ENCODE data around the gene NIPAL3. TPM values are rescaled to one million over a fixed set of nuclear protein-coding genes. Genes with fewer than 3 reads are reported as not detected.
"Not testable (repeated sequence)": the region's sequence is repeated elsewhere in the genome, so short reads cannot be mapped to it uniquely, and the experiment has no call there.

The NIPAL3 gene
- total RNA-seq, 2 donors from 2014 or later = 54.1 to 68.7 TPM

DNA sequence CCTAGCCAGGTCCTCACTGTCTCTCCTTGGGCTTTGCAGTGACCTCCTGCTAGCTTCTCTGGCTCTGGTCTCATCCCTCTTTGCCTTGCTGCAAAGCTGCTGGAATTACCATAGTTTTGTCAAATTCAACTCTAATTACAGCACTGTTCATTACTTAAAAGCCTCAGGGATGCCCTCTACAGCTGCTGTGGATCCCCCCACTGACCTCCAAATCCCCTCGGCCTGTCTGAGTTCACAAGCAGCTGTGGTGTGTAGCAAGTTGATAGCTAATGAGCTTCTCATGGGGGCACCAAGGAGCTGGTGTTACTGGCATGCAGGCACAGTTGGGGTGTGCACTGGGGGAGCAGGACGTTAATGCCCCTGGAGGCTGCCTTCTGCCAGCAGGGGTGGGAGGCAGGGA is 24.8 kb downstream of the NIPAL3 start:
- peaks cover 15% of the 10 kb centered on the region for H3K4me1 Mint-ChIP-seq (ENCODE audit: low read depth)
- H3K9me3 Mint-ChIP-seq = no peaks in the 10 kb centered on the region
- no peaks in the 10 kb centered on the region for H3K27me3 Mint-ChIP-seq (ENCODE audit: low read depth)
- H3K27ac Mint-ChIP-seq = no peak overlapping the region
- ATAC-seq (replicated peaks in 1 of 2) (no peak), DNase-seq (no peak)
- H3K36me3 Mint-ChIP-seq (ENCODE audit: insufficient read depth in 2 of 2) = peaks cover 1 to 14% of the 10 kb centered on the region in 2 donors
- H3K4me3 Mint-ChIP-seq = no peak overlapping the region

DNA sequence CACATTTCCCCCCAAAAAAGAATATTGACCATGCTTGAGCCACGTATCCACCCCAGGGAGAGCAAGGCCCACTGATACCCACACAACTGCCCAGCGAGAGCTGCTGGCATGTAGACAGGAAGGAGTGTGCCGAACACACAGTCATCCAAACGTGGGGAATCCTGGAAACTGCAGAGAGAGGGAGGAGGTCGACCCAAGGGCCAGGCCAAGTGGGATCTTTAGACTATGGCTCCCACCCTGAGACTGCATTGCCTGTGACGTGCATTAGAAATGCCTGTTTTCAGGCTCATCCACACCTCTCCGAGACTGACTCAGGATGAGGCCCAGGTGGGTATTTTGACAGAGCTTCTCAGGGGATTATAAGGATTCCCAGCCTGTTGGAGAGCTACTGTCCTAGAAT is 25.9 kb downstream of the NIPAL3 start:
- DNase-seq (no peak), ATAC-seq (replicated peaks in 1 of 2) (no peak)
- H3K4me3 Mint-ChIP-seq = no peak overlapping the region
- no peaks in the 10 kb centered on the region for H3K9me3 Mint-ChIP-seq
- H3K27me3 Mint-ChIP-seq (ENCODE audit: low read depth) = no peaks in the 10 kb centered on the region
- H3K27ac Mint-ChIP-seq = no peak overlapping the region
- peaks cover 7 to 17% of the 10 kb centered on the region in 2 donors for H3K36me3 Mint-ChIP-seq (ENCODE audit: insufficient read depth in 2 of 2)
- H3K4me1 Mint-ChIP-seq (ENCODE audit: low read depth) = peaks cover 11% of the 10 kb centered on the region

DNA sequence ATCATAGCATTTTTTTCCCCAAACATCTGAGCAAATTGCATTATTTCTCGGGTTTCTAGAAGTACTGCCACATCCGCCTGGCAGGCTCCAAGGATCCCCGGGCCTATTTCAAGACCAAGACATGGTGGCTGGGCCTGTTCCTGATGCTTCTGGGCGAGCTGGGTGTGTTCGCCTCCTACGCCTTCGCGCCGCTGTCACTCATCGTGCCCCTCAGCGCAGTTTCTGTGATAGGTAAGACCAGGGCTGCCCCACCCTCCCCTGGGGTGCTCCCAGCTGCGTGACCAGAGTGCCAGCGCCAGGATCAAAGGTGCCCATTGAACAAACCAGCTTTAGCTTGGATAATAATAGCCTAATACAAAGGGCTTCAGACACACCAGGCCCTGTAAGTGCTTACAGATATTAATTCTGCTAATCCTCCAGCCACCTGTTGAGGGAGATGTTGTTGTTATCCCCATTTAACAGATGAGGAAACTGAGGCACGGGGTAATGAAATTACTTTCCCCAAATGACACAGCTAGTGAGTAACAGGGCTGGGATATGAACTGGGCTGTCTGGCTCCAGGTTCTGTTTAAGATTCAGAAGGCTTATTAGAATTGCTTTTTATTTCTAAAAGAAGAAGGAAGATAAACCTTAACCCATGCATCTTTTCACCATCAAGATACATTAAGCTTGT is 26.5 kb downstream of the NIPAL3 start:
- Mint-ChIP-seq H3K4me1 (ENCODE audit: low read depth) (peaks cover 11% of the 10 kb centered on the region), H3K36me3 (ENCODE audit: insufficient read depth in 2 of 2) (peaks cover 11 to 23% of the 10 kb centered on the region in 2 donors), H3K9me3 (no peaks in the 10 kb centered on the region), H3K27me3 (ENCODE audit: low read depth) (no peaks in the 10 kb centered on the region), H3K27ac (no peak overlapping the region), H3K4me3 (no peak overlapping the region)
- no peak for DNase-seq
- ATAC-seq (replicated peaks in 1 of 2) = no peak

DNA sequence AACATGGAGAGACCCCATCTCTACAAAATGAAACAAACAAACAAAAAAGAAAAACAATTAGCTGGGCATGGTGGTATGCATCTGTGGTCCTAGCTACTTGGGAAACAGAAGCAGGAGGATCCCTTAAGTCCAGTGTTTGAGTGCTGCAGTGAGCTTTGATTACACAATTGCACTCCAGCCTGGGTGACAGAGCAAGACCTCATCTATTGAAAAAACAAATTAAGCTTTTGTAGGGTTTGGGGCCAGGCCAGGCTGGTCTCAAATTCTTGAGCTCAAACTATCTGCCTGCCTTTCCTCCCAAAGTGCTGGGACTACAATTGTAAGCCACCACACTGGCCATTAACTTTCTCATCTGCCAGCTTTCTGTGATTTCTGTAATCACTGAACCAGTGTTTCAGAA is 27.2 kb downstream of the NIPAL3 start:
- ATAC-seq (replicated peaks in 1 of 2) (no peak), DNase-seq (no peak)
- H3K4me1 Mint-ChIP-seq (ENCODE audit: low read depth) = peaks cover 11% of the 10 kb centered on the region
- no peak overlapping the region for H3K27ac Mint-ChIP-seq
- peaks cover 11 to 26% of the 10 kb centered on the region in 2 donors for H3K36me3 Mint-ChIP-seq (ENCODE audit: insufficient read depth in 2 of 2)
- no peaks in the 10 kb centered on the region for H3K27me3 Mint-ChIP-seq (ENCODE audit: low read depth)
- H3K9me3 Mint-ChIP-seq = no peaks in the 10 kb centered on the region
- H3K4me3 Mint-ChIP-seq = no peak overlapping the region

DNA sequence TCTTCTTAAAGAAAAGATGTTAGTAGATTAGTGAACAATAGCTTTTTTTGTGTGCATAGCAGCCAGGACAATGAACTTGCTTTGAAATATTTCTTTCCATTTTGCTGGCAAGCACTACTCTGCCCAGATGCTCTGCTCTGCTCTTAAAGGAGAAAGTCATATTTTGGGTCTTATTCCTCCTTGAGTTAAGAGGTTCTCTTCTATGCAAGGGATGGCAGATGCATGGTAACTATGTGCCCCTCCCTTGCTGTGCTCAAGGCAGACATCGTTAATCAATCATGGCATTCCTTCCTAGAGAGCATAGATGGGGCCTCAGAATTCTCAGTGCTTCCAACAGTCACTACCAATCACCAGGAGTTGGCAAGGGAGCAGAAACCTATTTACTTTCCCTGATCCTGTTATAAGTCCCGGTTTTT is 27.6 kb downstream of the NIPAL3 start:
- H3K9me3 Mint-ChIP-seq = no peaks in the 10 kb centered on the region
- no peaks in the 10 kb centered on the region for H3K27me3 Mint-ChIP-seq (ENCODE audit: low read depth)
- H3K4me3 Mint-ChIP-seq = no peak overlapping the region
- H3K36me3 Mint-ChIP-seq (ENCODE audit: insufficient read depth in 2 of 2) = peaks cover 11 to 28% of the 10 kb centered on the region in 2 donors
- no peak for DNase-seq
- ATAC-seq (replicated peaks in 1 of 2) = no peak
- peaks cover 10% of the 10 kb centered on the region for H3K4me1 Mint-ChIP-seq (ENCODE audit: low read depth)
- no peak overlapping the region for H3K27ac Mint-ChIP-seq

DNA sequence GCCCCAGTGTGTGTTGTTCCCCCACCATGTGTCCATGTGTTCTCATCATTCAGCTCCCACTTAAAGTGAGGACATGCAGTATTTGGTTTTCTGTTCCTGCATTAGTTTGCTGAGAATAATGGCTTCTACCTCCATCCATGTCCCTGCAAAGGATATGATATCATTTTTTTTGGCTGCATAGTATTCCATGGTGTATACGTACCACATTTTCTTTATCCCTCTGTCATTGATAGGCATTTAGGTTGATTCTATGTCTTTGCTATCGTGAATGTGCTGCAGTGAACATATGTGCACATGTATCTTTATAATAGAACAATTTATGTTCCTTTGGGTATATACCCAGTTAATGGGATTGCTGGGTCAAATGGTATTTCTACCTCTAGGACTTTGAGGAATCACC is 30.8 kb downstream of the NIPAL3 start:
- not testable (repeated sequence) for H3K4me1 Mint-ChIP-seq (ENCODE audit: low read depth); H3K27ac Mint-ChIP-seq; DNase-seq; H3K9me3 Mint-ChIP-seq; H3K4me3 Mint-ChIP-seq; ATAC-seq (replicated peaks in 1 of 2); H3K27me3 Mint-ChIP-seq (ENCODE audit: low read depth)
- H3K36me3 Mint-ChIP-seq (ENCODE audit: insufficient read depth in 2 of 2) = peaks cover 11 to 39% of the 10 kb centered on the region in 2 donors

DNA sequence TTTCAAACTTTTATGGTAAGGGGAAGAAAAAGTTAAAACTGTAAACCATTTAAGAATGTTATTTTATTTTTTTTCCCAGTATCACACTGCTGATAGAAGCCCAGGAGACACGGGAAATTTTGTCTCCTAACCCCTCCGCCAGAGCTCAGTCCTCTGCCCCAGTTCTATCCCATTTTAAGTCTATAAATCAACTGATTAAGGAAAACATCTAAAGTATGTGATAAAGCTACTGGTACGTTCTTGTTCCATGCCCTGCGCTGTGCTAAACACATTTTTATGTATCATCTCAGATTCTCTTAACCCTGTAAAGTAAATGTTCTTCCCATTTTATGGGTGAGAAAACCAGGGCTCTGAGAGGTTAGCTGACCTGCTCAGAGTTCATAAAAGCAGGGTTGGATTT is 34.7 kb downstream of the NIPAL3 start:
- Mint-ChIP-seq H3K4me1 (ENCODE audit: low read depth) (peaks cover 12% of the 10 kb centered on the region), H3K27ac (no peak overlapping the region), H3K4me3 (no peak overlapping the region), H3K9me3 (no peaks in the 10 kb centered on the region), H3K36me3 (ENCODE audit: insufficient read depth in 2 of 2) (peaks cover 10 to 39% of the 10 kb centered on the region in 2 donors), H3K27me3 (ENCODE audit: low read depth) (no peaks in the 10 kb centered on the region)
- ATAC-seq (replicated peaks in 1 of 2) (no peak), DNase-seq (no peak)

DNA sequence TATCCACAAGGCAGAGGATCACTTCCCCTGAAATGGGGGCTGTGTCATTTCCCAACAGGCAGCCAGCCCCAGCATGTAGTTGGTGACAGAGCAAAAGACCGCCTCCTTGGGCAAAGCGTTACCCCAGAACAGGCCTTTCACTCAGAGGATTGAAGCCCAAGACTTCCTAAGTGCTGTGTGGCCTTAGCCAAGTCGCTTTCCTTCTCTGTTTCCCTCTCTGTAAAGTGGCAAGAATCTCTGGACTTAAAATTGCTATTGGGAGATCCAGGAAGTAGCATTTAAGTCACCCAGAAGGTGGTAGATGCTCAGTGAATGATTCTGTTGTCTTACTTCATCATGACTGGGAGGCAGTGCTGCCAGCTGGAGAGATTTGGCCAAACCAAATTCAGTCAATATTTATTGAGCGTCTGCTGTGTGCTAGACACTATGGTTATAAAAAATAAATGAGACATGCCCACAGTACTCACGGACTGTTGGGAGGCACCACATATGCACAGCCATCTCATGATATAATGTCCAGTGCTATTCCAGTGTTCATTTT is 35.3 kb downstream of the NIPAL3 start:
- H3K36me3 Mint-ChIP-seq (ENCODE audit: insufficient read depth in 2 of 2) = peaks cover 8 to 36% of the 10 kb centered on the region in 2 donors
- no peaks in the 10 kb centered on the region for H3K27me3 Mint-ChIP-seq (ENCODE audit: low read depth)
- no peak overlapping the region for H3K4me3 Mint-ChIP-seq
- H3K27ac Mint-ChIP-seq = no peak overlapping the region
- H3K9me3 Mint-ChIP-seq = no peaks in the 10 kb centered on the region
- no peak for ATAC-seq (replicated peaks in 1 of 2)
- H3K4me1 Mint-ChIP-seq (ENCODE audit: low read depth) = peaks cover 12% of the 10 kb centered on the region
- no peak for DNase-seq

DNA sequence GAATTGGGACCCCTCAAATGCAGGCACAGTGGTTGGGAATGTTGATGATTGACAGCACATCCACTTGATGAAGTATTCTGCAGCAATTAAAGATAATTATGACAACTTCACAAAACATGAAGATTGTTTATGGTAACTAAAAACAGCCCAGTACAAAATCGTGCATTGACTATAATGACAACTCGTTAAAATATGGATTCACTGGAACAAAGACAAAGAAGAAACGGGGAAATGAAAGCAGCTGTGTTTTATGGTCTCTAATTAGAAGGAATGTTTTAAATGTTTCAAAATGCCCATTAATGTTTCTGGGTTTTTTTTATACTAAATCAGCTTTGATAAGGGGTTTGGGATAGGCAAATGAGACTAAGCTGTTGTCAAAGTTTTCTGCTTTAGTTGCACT is 36.1 kb downstream of the NIPAL3 start:
- Mint-ChIP-seq H3K4me1 (ENCODE audit: low read depth) (peaks cover 12% of the 10 kb centered on the region), H3K27ac (no peak overlapping the region), H3K9me3 (no peaks in the 10 kb centered on the region), H3K4me3 (no peak overlapping the region), H3K36me3 (ENCODE audit: insufficient read depth in 2 of 2) (peaks cover 4 to 31% of the 10 kb centered on the region in 2 donors), H3K27me3 (ENCODE audit: low read depth) (no peaks in the 10 kb centered on the region)
- ATAC-seq (replicated peaks in 1 of 2) (no peak), DNase-seq (no peak)

DNA sequence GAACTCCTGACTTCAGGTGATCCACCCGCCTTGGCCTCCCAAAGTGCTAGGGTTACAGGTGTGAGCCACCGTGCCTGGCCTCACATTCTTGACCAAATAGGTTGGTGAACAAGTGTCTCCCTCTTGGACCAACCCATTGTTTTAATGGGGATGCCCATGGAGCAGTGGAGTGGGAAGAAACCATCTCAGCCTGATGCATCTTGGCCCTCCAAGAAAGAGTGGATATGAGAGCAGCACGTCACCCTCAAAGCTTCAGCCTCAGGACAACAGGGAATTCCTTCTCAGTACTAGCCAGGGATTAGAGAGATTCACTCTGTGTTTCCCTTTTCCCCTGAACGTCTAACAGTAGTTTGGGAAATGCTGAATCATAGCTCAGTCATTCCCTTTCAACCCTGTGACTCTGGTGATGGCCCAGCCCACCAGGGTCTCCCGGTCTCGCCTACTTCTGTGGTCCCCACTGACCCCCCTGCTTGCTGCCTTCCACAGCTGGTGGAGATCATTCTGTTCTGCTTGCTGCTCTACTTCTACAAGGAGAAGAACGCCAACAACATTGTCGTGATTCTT is 37.4 kb downstream of the NIPAL3 start:
- Mint-ChIP-seq H3K4me1 (ENCODE audit: low read depth) (peaks cover 12% of the 10 kb centered on the region), H3K36me3 (ENCODE audit: insufficient read depth in 2 of 2) (peaks cover 2 to 28% of the 10 kb centered on the region in 2 donors), H3K27ac (no peak overlapping the region), H3K27me3 (ENCODE audit: low read depth) (no peaks in the 10 kb centered on the region), H3K4me3 (no peak overlapping the region), H3K9me3 (no peaks in the 10 kb centered on the region)
- DNase-seq = no peak
- ATAC-seq (replicated peaks in 1 of 2) = no peak

DNA sequence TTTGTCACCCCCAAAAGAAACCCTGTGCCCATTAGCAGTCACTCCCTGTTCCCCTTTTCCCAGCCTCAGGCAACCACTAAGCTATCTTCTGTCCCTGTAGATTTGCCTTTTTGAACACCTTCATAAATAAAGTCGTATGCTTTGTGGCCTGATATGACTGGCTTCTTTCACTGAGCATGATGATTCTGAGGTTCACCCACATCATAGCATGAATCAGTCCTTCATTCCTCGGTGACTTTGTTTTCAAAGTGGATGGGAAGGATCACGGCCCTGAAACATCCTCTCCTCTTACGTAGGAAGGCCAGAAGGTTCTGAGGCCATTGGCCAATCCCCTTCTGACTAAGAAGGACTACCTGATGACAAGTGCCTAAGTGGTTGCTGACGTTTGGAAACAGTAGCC is 39.1 kb downstream of the NIPAL3 start:
- peaks cover 11% of the 10 kb centered on the region for H3K4me1 Mint-ChIP-seq (ENCODE audit: low read depth)
- no peak overlapping the region for H3K4me3 Mint-ChIP-seq
- peak overlapping the region; percentile 43 for H3K27ac Mint-ChIP-seq
- no peaks in the 10 kb centered on the region for H3K27me3 Mint-ChIP-seq (ENCODE audit: low read depth)
- ATAC-seq (replicated peaks in 1 of 2) (peak in 1 of 2 donors; percentile 72), DNase-seq (peak in 1 of 2 donors; percentile 4)
- H3K9me3 Mint-ChIP-seq = no peaks in the 10 kb centered on the region
- peaks cover 8 to 33% of the 10 kb centered on the region in 2 donors for H3K36me3 Mint-ChIP-seq (ENCODE audit: insufficient read depth in 2 of 2)

DNA sequence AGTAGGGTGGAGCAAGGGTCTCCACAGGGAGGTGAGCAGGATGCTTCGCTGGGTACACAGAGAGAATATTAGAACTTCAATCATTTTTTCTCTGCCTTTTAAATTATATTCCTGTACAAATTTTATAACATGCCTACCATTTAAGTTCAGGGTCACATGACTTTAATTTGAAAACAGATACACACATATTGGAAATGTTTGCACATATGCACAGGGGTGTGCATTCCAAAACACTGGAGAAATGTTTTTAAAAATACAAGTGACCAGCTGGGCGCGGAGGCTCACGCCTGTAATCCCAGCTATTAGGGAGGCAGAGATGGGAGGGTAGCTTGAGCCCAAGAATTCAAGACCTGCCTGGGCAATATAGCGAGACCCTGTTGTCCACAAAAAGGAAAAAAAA is 39.7 kb downstream of the NIPAL3 start:
- Mint-ChIP-seq H3K27ac (no peak overlapping the region), H3K4me1 (ENCODE audit: low read depth) (peaks cover 17% of the 10 kb centered on the region), H3K9me3 (peaks cover 0 to 2% of the 10 kb centered on the region in 2 donors), H3K4me3 (no peak overlapping the region), H3K36me3 (ENCODE audit: insufficient read depth in 2 of 2) (peaks cover 12 to 38% of the 10 kb centered on the region in 2 donors), H3K27me3 (ENCODE audit: low read depth) (no peaks in the 10 kb centered on the region)
- DNase-seq (no peak), ATAC-seq (replicated peaks in 1 of 2) (no peak)

DNA sequence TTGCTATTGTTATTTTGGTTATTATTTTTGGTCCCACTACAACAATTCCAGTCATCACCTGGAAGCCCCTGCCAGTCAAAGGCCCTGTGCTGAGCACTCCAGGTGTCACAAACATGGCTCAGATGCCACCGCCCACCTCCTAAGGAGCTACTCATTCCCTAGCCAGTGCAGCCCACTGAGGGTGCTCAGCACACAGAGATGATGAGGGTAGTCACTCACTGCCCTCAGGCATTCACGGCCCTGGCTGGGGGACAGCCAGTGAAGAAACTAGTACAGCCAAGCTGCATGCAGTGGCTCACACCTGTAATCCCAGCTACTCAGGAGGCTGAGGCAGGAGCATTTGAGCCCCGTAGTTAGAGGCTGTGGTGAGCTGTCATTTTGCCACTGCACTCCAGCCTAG is 42.3 kb downstream of the NIPAL3 start:
- peaks cover 4 to 6% of the 10 kb centered on the region in 2 donors for H3K9me3 Mint-ChIP-seq
- peaks cover 26 to 50% of the 10 kb centered on the region in 2 donors for H3K36me3 Mint-ChIP-seq (ENCODE audit: insufficient read depth in 2 of 2)
- H3K27me3 Mint-ChIP-seq (ENCODE audit: low read depth) = no peaks in the 10 kb centered on the region
- no peak overlapping the region for H3K27ac Mint-ChIP-seq
- ATAC-seq (replicated peaks in 1 of 2) (no peak), DNase-seq (no peak)
- H3K4me1 Mint-ChIP-seq (ENCODE audit: low read depth) = peaks cover 24% of the 10 kb centered on the region
- H3K4me3 Mint-ChIP-seq = no peak overlapping the region

Data from activated T-cell treated with anti-CD3 and anti-CD28 coated beads, Interleukin-2, amount 50 U/mL, for 72 hours (primary cell).